GM19328 (cell line): ENCODE data around the gene ZFP57.

ENCODE experiments used
- ATAC-seq: cut with Tn5 transposase; IDR thresholded peaks from one replicate; pipeline ENCODE4 v1.9.1; 2021; ENCODE audit warnings: mild to moderate bottlenecking, moderate library complexity; ENCODE audit not compliant: unreplicated experiment

The ZFP57 gene

DNA sequence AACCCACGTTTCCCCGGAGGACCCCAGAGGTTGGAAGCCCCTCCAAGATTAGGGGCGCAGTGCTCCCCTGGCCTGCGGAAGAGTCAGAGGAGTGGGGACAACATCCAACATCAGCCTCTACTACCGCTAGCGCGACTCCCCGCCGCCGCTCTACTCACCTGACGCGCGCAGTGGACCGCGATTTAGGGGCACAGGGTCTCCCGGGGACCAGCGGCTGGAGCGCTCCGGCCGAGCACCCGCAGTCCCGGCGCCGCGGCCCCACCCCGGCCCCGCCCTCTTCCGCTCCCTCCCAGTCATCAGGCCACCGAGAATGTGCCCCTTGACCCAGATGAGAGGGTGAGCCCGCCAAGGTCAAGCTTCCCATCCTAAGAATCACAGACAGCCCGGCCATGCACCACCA lies at the start of gene ZFP57:
Gene ZFP57 (minus strand): TSS at position 249 of the 400 bp plus-strand sequence. CDS start 4,149 bp downstream, outside the sequence.
- no peak for ATAC-seq

DNA sequence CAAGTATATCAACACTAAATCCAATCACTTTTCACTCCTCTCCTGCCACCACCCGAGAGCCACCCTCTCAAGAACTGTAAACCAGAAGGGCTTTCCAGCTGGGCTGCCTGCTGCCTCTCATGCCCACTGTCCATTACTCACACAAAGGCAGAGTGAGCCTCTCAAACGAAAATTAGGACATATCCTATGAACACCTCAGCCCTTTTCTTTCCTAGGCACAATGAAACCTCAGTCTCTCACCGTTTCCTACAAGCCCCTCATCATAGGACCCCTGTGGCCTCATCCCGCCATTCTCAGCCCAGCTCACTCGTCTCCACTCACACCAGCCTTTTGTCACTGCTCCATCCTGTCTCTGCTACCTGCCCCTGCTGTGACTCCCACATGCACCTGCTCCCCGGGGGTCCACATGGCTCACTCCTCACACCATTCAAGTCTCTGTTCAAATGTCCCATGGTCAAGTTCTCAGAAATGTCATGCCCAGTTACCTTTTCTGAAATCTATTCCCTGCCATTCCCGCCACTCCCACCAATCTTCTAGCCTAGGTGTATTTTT lies 49.7 kb upstream of the ZFP57 start:
- ATAC-seq: no peak

DNA sequence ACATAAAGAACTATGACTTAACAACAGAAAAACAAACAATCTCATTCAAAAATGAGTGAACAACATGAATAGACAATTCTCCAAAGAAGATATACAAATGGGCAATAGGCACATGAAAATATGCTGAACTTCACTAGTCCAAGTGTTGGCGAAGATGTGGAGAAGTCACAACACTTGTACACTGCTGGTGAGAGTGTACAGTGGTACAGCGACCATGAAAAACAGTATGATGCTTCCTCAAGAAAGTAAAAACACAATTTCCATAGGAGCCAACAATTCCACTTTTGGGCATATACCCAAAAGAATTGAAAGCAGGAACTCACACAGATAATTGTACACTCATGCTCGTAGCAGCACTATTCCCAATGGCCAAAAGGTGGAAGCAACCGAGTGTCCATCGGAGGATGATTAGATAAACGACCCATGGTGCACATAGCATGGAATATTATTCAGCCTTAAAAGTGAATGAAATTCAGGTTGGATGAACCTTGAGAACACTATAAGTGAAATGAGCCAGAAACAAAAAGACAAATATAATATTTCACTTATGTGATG lies 48.9 kb upstream of the ZFP57 start:
- no peak for ATAC-seq

DNA sequence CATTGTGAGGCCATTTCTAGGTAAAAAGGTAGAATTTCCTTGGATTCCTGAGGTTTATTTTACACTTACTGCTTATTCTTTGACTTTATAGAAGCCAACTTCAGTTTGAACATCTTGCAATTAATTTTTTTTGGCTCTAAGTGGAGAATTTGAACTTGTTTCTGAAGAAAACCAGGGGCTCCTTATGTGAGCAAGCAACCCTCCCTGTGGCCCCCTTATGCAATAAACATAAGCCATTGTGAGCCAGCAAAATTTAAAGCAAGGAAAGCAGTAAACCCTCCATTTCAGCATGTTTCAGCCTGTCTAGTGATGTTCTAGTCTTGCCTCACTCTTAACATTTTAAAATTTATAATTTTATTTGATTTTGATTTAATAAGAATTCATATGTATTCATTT lies 47.9 kb upstream of the ZFP57 start:
- ATAC-seq: no peak

DNA sequence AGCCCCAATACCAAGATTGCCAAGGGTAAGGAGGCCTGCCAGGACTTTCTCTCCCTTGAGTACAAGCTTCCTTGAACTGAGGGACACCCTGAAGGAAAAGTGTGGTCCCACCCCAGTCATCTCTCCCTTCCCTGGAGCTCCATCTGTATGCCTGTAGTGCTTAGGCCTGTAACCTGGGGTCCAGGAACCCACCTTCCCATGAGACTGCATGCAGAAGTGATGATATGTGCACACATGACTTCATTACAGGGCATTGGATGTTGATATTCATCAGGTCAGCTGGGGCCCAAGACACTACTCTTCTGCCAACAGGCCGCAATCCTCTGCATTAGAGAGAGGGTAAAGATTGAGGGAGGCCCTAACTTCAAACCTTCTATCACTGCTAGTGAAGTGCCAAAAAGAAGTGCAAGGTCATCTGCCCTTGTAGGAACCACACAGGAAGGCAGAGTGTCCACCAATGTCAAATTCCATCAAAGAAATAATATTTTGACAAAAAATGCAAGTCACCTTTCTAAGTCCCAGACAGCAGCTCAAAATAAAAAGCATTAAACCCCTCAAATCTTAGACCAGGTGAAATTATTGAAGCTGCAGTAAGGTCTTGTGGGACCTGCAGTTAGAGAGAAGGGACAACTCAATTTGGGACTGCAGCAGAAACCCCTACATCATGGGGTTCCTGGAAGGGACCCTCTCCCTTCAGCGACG lies 47.4 kb upstream of the ZFP57 start:
- no peak for ATAC-seq

DNA sequence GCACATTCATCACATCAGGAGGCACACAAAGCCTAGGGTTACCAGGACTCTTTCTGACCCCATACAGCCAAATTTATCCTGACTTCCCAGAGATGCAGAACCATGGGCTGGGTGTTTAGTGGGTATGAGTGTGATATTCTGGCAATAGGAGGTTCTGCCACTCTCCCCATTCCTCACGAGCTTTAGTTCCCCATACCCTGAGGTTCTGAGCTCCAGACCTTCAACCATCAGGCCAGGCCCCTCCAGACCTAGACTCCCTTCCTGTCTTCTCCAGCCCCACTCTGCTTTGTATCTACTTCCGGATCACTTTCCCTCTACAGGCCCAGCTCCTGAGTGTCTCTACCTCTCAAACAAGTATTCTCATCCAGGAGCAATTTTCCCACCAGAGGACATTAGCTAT lies 46.7 kb upstream of the ZFP57 start:
- no peak for ATAC-seq

DNA sequence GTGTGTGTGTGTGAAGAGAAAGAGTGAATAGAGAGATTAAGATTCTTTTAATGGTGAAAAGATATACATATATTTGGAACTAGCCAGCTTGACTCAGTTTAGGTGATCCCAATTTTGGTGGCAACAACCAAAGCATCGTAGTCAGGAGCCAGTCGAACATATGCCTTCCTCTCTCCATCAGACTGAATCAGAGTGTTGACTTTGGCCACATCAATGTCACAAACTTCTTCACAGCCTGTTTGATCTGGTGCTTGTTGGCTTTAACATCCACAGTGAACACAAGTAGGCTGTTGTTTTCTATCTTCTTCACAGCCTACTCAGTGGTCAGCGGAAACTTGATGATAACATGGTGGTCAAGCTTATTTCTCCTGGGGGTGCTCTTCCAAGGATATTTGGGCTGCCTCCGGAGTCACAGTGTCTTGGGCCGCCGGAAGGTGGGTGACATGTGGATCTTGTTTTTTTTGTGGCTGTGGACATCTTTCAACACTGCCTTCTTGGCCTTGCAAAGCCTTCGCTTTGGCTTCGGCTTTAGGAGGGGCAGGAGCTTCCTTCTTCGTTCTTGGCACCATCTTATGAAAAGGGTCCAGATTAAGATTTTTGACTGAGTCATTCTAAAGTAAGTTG lies 45.7 kb upstream of the ZFP57 start:
- no peak for ATAC-seq

DNA sequence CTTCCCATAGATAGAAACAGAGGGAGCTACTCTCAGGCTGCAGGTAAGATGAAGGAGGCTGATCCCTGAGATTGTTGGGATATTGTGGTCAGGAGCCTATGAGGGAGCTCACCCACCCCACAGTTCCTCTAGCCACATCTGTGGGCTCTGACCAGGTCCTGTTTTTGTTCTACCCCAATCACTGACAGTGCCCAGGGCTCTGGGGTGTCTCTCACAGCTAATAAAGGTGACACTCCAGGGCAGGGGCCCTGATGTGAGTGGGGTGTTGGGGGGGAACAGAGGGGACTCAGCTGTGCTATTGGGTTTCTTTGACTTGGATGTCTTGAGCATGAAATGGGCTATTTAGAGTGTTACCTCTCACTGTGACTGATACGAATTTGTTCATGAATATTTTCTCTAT lies 45.0 kb upstream of the ZFP57 start:
- no peak for ATAC-seq

DNA sequence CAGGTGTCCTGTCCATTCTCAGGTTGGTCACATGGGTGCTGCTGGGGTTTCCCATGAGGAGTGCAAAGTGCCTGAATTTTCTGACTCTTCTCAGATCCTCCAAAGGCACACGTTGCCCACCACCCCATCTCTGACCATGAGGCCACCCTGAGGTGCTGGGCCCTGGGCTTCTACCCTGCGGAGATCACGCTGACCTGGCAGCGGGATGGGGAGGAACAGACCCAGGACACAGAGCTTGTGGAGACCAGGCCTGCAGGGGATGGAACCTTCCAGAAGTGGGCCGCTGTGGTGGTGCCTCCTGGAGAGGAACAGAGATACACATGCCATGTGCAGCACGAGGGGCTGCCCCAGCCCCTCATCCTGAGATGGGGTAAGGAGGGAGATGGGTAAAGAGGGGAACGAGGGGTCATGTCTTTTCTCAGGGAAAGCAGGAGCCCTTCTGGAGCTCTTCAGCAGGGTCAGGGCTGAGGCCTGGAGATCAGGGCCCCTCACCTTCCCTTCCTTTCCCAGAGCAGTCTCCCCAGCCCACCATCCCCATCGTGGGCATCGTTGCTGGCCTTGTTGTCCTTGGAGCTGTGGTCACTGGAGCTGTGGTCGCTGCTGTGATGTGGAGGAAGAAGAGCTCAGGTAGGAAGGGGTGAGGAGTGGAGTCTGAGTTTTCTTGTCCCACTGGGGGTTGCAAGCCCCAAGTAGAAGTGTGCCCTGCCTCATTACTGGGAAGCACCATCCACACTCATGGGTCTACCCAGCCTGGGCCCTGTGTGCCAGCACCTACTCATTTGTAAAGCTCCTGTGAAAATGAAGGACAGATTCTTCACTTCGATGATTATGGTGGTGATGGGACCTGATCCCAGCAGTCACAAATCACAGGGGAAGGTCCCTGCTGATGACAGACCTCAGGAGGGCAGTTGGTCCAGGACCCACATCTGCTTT lies 44.3 kb upstream of the ZFP57 start:
- no peak for ATAC-seq

DNA sequence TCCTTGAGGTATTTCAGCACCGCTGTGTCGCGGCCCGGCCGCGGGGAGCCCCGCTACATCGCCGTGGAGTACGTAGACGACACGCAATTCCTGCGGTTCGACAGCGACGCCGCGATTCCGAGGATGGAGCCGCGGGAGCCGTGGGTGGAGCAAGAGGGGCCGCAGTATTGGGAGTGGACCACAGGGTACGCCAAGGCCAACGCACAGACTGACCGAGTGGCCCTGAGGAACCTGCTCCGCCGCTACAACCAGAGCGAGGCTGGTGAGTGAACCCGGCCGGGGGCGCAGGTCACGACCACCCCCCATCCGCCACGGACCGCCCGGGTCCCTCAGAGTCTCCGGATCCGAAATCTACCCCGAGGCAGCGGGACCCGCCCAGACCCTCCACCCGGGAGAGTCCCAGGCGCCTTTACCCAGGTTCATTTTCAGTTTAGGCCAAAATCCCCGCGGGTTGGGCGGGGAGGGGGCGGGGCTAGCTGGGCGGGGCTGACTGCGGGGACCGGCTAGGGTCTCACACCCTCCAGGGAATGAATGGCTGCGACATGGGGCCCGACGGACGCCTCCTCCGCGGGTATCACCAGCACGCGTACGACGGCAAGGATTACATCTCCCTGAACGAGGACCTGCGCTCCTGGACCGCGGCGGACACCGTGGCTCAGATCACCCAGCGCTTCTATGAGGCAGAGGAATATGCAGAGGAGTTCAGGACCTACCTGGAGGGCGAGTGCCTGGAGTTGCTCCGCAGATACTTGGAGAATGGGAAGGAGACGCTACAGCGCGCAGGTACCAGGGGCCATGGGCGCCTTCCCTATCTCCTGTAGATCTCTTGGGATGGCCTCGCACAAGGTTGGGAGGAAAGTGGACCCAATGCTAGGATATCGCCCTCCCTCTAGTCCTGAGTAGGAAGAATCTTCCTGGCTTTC lies 43.0 kb upstream of the ZFP57 start:
- peak; percentile 30 for ATAC-seq

DNA sequence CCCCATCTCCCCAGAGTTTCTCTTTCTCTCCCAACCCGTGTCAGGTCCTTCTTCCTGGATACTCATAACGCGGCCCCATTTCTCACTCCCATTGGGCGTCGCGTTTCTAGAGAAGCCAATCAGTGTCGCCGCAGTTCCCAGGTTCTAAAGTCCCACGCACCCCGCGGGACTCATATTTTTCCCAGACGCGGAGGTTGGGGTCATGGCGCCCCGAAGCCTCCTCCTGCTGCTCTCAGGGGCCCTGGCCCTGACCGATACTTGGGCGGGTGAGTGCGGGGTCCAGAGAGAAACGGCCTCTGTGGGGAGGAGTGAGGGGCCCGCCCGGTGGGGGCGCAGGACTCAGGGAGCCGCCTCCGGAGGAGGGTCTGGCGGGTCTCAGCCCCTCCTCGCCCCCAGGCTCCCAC lies 42.3 kb upstream of the ZFP57 start, which contains the start of gene HLA-F:
Gene HLA-F (plus strand): TSS at position 173 of the 404 bp plus-strand sequence. CDS start 30 bp downstream, at position 203.
- ATAC-seq: peak; percentile 83

DNA sequence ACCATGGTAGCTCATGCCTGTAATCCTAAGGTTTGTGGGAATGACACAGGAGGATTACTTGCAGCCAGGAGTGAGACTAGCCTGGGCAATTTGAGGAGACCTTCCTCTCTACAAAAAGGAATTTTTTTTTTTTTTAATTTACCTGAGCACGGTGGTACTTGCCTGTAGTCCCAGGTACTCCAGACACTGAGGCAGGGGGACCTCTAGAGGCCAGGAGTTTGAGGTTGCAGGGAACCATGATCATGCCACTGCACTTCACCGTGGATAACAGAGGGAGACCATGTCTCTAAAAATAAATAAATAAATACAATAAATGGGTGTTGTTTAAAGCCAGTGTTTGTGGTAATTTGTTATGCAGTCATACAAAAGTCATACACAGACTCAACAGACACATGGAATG lies 39.9 kb upstream of the ZFP57 start:
- ATAC-seq: no peak

DNA sequence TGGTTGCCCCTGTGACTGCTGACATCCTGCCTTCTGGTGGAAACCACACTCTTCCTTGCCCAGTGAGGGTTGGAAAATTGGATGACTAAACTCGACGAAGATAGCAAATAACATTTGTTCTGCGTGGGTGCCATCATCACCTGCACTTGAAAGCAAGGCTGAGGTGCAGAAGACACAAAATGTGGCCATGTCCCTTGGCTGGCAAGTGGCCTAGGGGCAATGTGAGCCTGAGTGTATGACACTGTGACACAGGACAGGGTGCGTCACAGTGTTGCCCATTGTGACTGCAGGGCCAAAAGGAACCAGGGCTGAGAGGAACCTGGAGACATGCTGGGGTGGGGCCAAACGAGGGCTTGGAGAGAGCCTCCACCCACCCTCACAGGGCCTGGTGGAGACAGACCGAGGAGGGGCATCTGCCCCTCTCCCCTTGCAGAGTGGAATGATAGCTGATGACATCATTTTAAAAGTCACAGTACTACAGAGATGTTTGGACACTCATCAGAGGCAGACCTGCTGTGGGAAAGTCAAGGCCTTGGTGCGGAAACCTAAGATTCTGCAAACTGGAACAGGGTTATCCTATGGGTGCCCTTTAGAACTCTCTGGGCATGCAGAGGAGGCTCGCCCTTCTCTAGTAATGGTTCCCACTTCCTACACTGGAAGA lies 29.5 kb upstream of the ZFP57 start:
- no peak for ATAC-seq

DNA sequence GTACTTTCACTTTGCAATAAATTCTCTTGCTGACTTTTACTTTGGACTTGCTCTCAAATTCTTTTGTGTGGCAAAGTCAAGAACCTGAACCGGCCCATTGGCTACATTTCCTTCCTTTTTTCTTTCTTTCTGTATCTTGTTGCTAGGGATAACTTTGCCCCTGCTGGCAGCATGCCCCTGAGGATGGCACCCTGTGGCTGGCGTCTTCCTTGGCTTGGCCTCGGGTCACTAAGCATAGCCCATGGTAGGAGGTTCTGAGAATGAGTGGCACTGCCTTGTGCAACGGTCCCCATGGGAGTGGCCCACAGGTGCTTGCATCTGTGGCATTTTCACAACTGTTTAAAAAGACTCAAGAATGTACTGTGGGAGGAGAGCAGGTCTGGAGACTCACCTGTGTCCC lies 28.2 kb upstream of the ZFP57 start:
- ATAC-seq: no peak

DNA sequence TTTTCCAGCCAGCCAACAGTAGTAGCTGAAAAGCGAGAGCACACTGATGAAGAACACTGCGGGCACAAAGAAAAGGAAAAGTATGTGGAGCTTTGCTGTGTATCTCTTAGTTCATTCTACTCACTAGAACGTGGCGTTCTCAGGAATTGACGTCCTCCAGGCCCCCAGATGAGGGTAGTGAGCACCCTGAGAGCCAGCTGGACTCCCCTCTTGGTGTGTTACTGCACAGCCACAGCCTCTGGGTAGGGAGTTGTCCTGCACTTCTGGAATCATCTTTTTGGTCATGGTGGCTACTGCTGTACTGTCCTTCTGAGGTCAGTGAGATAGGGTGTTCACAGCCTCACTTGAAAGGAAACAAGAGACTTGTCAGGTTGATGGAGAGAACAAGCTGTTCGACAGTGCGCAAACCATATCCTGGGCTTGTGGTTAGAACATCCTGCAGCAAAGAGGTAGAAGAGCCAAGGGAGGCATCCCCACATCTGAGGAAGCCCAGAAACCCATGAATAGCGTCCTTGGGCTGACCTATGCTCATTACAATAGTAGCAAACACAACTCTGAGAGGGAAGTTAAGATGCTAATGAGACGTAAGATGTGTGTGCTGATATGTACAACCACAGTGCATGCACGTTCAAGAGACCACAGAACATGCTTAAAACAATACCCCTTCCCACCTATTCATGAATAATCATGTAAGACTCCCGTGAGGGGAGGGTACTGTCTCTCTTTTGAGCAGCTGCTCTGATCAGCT lies 27.7 kb upstream of the ZFP57 start:
- ATAC-seq: no peak

DNA sequence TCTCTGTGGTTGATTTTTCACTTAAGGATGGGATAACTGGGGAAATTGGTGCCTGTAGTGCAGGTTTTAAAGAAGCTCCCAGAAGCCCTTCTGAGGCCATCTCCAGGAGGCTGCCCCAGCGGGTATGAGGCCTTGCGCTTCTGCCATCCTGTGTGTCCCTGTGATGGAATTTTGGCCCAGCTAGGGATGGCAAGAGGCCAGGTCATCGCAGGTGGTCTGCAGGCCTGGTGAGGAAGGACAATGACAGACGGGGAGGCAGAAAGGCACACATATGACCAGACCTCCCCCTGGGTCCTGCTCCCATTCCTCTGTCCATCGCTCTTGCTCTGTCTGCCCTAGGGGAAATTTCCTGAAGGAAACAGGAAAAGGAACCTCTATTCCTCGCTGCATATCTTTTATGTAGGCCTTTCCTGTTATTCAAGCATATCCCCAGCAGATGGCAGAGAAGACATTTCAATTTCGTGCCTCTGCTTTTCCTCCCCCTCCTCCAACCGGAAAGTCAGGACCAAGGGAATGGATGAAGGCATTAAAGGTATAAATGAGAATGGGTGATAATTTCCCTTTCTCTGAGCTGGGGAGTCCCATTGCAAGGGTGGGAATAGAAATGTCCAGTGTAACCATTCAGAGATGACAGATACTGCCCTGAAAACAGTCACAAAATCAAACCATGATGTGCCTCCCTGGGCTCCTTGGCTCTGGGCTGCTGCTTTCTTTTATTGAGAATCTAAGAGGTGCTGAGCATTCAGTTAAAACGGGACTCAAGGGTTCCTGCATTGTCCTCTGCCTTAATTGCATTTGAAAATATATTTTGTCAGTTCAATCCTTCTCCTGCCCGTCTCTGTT lies 24.7 kb upstream of the ZFP57 start:
- ATAC-seq: no peak

DNA sequence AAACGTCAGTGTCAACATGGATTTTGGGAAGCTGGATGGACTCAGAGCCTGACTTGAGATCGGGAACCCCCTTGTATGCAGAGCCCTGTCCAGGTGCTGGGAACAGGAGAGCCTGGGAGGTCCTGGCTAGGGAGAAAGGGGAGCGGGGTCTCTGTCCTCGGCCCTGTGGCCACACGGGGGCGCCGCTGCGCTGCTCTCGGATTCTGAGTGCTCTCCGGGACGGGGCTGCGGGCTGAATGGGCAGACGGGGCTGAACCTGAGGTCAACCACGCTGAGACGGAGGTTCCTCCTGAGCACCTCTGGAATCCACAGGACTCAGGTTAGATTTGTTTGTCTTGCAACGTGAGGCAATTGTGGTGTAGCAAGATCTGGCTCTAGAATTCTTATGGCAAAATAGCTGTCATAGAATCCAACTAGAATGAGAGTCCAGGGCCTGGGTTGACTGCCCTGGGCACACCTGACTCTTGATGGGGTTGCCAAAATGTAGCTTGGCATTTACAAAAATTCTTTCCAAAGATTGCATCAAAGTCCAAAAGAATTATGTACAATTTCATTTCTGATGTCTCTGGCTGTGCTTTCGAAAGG lies 21.7 kb upstream of the ZFP57 start:
- no peak for ATAC-seq
